ENCODE data around the gene UBXN7. TPM values are rescaled to one million over a fixed set of nuclear protein-coding genes. Genes with fewer than 3 reads are reported as not detected.

UBXN7 gene
- total RNA-seq, 4 donors from 2014 or later: 13.8 to 25.4 (median 15.4) TPM

- Histone ChIP-seq H3K4me1 (no peaks in the 10 kb centered on the region), H3K4me3 (no peak overlapping the region), H3K36me3 (no peaks in the 10 kb centered on the region), H3K27ac (no peak overlapping the region), H3K27me3 (no peaks in the 10 kb centered on the region), H3K9me3 (no peaks in the 10 kb centered on the region)
- in situ Hi-C loops (cut with MboI; ENCODE audit: low pct_ligation_motif_present in 1 of 4, low pct_unique_long_range_greater_than_20kb in 1 of 4, low sequenced_read_pairs in 3 of 4): no loop called here
- no peak for DNase-seq
- intact Hi-C loops (cut with DNase I; ENCODE audit: low total_unique reads): no loop called here
- WGBS, 2 donors (ENCODE audit: low coverage in 1 of 2): 46% methylated on average over 2 of the region's 2 CpGs; no CpG with 5 or more reads in 1 of the 2 donors
- no peak for TF ChIP-seq POLR2AphosphoS5 (IDR thresholded peaks at IDR 0.05)
- TF ChIP-seq POLR2A (IDR thresholded peaks at IDR 0.05): no peak
- no peak for TF ChIP-seq CTCF (IDR thresholded peaks at IDR 0.05)
- TF ChIP-seq EP300 (IDR thresholded peaks at IDR 0.05; ENCODE audit: low read depth): no peak
These were observed 12.3 kb upstream of the UBXN7 start for GRCh38 chr3:196444500-196444894.

- Histone ChIP-seq H3K4me3 (no peak overlapping the region), H3K9me3 (no peaks in the 10 kb centered on the region), H3K27me3 (no peaks in the 10 kb centered on the region), H3K36me3 (no peaks in the 10 kb centered on the region), H3K27ac (no peak overlapping the region), H3K4me1 (no peaks in the 10 kb centered on the region)
- in situ Hi-C loops (cut with MboI; ENCODE audit: low pct_ligation_motif_present in 1 of 4, low pct_unique_long_range_greater_than_20kb in 1 of 4, low sequenced_read_pairs in 3 of 4): no loop called here
- no peak for DNase-seq
- TF ChIP-seq POLR2AphosphoS5 (IDR thresholded peaks at IDR 0.05) (no peak), CTCF (IDR thresholded peaks at IDR 0.05) (no peak), POLR2A (IDR thresholded peaks at IDR 0.05) (no peak), EP300 (IDR thresholded peaks at IDR 0.05; ENCODE audit: low read depth) (no peak)
- intact Hi-C loops (cut with DNase I; ENCODE audit: low total_unique reads): no loop called here
- 11 to 61% methylated on average over 1 to 3 of the region's 3 CpGs for WGBS, 2 donors (ENCODE audit: low coverage in 1 of 2)
These were observed 8.5 kb upstream of the UBXN7 start for GRCh38 chr3:196440696-196441095.

- TF ChIP-seq CTCF (IDR thresholded peaks at IDR 0.05) (no peak), POLR2A (IDR thresholded peaks at IDR 0.05) (no peak), POLR2AphosphoS5 (IDR thresholded peaks at IDR 0.05) (no peak), EP300 (IDR thresholded peaks at IDR 0.05; ENCODE audit: low read depth) (no peak)
- Histone ChIP-seq H3K4me1 (no peaks in the 10 kb centered on the region), H3K36me3 (no peaks in the 10 kb centered on the region), H3K4me3 (no peak overlapping the region), H3K27ac (no peak overlapping the region), H3K9me3 (no peaks in the 10 kb centered on the region), H3K27me3 (no peaks in the 10 kb centered on the region)
- DNase-seq: no peak
- WGBS, 2 donors (ENCODE audit: low coverage in 1 of 2): 68 to 70% methylated on average over 6 of the region's 6 CpGs
- intact Hi-C loops (cut with DNase I; ENCODE audit: low total_unique reads) (no loop called here), in situ Hi-C loops (cut with MboI; ENCODE audit: low pct_ligation_motif_present in 1 of 4, low pct_unique_long_range_greater_than_20kb in 1 of 4, low sequenced_read_pairs in 3 of 4) (no loop called here)
These were observed 7.9 kb upstream of the UBXN7 start for GRCh38 chr3:196440041-196440537.

- Histone ChIP-seq H3K9me3 (no peaks in the 10 kb centered on the region), H3K36me3 (no peaks in the 10 kb centered on the region), H3K4me3 (peak overlapping the region; percentile 68 to 99 (median 90)), H3K27me3 (no peaks in the 10 kb centered on the region), H3K27ac (peak overlapping the region; percentile 89 to 96 (median 94)), H3K4me1 (peaks cover 8 to 27% (median 9%) of the 10 kb centered on the region in 4 donors)
- TF ChIP-seq CTCF (IDR thresholded peaks at IDR 0.05) (no peak), POLR2A (IDR thresholded peaks at IDR 0.05) (no peak), EP300 (IDR thresholded peaks at IDR 0.05; ENCODE audit: low read depth) (no peak), POLR2AphosphoS5 (IDR thresholded peaks at IDR 0.05) (no peak)
- DNase-seq: peak; percentile 23
- intact Hi-C loops (cut with DNase I; ENCODE audit: low total_unique reads): loop anchor here (10.0 kb wide), 1 partner anchor 73 kb away; the partner anchor contains the start of gene RNF168
- in situ Hi-C loops (cut with MboI; ENCODE audit: low pct_ligation_motif_present in 1 of 4, low pct_unique_long_range_greater_than_20kb in 1 of 4, low sequenced_read_pairs in 3 of 4): no loop called here
- 0 to 1% methylated on average over 14 to 49 of the region's 50 CpGs for WGBS, 2 donors (ENCODE audit: low coverage in 1 of 2)
These were observed 768 bp downstream of the UBXN7 start for GRCh38 chr3:196431181-196432136.

Data from transverse colon (tissue), 4 donors.